Heart right ventricle (tissue), 16 donors: ENCODE measurements around the gene NUDT3. TPM values are rescaled to one million over a fixed set of nuclear protein-coding genes. Genes with fewer than 3 reads are reported as not detected.

Experiments used
- ATAC-seq, 8 donors: fragments of 200-7000 bp; cut with Tn5 transposase; one replicate each; pipeline ENCODE4 v1.9.1; 2020; ENCODE audit warnings: mild to moderate bottlenecking in 8 of 8, moderate library complexity in 8 of 8, moderate number of reproducible peaks in 1 of 8
- DNase-seq, 2 donors: peaks; one replicate each; pipeline ENCODE4 v3.0.0-alpha.2; 2020
- H3K27ac ChIP-seq, 10 donors: fragments of 200-600 bp; sonication (generic) in 2 of 10; one replicate each; pipeline versions ENCODE4 v1.5.0 to v1.8.0; 2020 to 2022; ENCODE audit warnings: mild to moderate bottlenecking in 3 of 10
- H3K27me3 ChIP-seq, 7 donors: fragments of 200-600 bp; one replicate each; pipeline ENCODE4 v1.8.0; 2021 to 2022; ENCODE audit warnings: mild to moderate bottlenecking in 2 of 7
- H3K36me3 ChIP-seq, 9 donors: fragments of 200-600 bp; sonication (generic) in 1 of 9; one replicate each; pipeline versions ENCODE4 v1.5.0 to v1.8.0; 2020 to 2022; ENCODE audit warnings: mild to moderate bottlenecking in 2 of 9
- H3K4me1 ChIP-seq, 9 donors: fragments of 200-600 bp; sonication (generic) in 1 of 9; one replicate each; pipeline versions ENCODE4 v1.5.0 to v1.8.0; 2020 to 2022; ENCODE audit warnings: mild to moderate bottlenecking in 4 of 9
- H3K4me3 ChIP-seq, 10 donors: fragments of 200-600 bp; sonication (generic) in 2 of 10; one replicate each; pipeline versions ENCODE4 v1.5.0 to v1.8.0; 2020 to 2022; ENCODE audit warnings: mild to moderate bottlenecking in 7 of 10, moderate library complexity in 2 of 10
- H3K9me3 ChIP-seq, 11 donors: fragments of 200-600 bp in 10 of 11; sonication (generic) in 2 of 11; one replicate each; pipeline versions ENCODE4 v1.5.0 to v1.8.0; 2013 to 2022; ENCODE audit warnings: mild to moderate bottlenecking in 2 of 11, control low read depth in 1 of 11, moderate library complexity in 1 of 11
- WGBS, 2 donors: extraction: QIAGEN DNeasy Blood & Tissue Kit; methylation state at CpG; one replicate each; pipeline ENCODE4 v1.1.7; 2013; ENCODE audit warnings: inconsistent platforms in 1 of 2; 5-methylcytosine and 5-hydroxymethylcytosine counted together
- intact Hi-C, 10 donors: fragments of 100-400 bp; cut with DNase I; formaldehyde crosslinking; loops; one replicate each; pipeline versions ENCODE4 v1.11.1 to v1.14.2; 2022
- polyA plus RNA-seq, 2 donors: library from polyadenylated mRNA; stranded (reverse); fragments of 200-250 nt; gene quantifications; one replicate each; pipeline ENCODE4 v1.2.3, GENCODE V29; 2013
- total RNA-seq, 10 donors: library from RNA; stranded (reverse); fragmentation: NEBNext Ultra II Directional in 3 of 10; extraction: Animal tissue kit (Norgen Biotek cat#: 25700) in 3 of 10; gene quantifications; one replicate each; pipeline versions ENCODE4 v1.2.1 to v1.2.4, GENCODE V29; 2021 to 2023
- TF ChIP-seq, protein P1 (sequence below), 9 donors: fragments of 200-600 bp; sonication (generic) in 2 of 9; IDR thresholded peaks; one replicate each; pipeline versions ENCODE4 v1.5.0 to v1.8.0; 2021 to 2022; ENCODE audit warnings: antibody characterized with exemption in 9 of 9, mild to moderate bottlenecking in 5 of 9, moderate library complexity in 1 of 9
- donor health status: Arrhythmogenic right ventricular cardiomyopathy.
- donor health status: ischemic (EF 13 %, LVEDD 7.1; RV severe dilation, severe dysfunction).
- donor health status: healthy with polysubstance abuse.
- donor health status: DM: no; HTN: yes; CAD: no.
- donor health status: DM: no; HTN: no; CAD: no.
- donor health status: ischemic (EF 25% LVEDD 6.9; RV normal size, moderate dysfunction).
- donor health status: ischemic (EF 25% LVEDD 5.7; RV mildly dilated, moderate dysfunction).
- donor health status: healthy.
- donor health status: DM: yes; HTN: yes; CAD: no.
- donor health status: Ischemic cardiomyopathy.
- donor health status: ischemic (EF 35%, LVEDD 5.7; RV mildly dilated, moderate dysfunction).
- donor health status: nonischemic (EF 11% LVEDD 7.7; RV severe dilation, severe dysfunction).
- donor health status: DM: yes; HTN: yes; CAD: no.
- donor health status: PGD.
- donor health status: ischemic (EF 29% LVEDD 5.4; RV normal size, mild dysfunction).
- donor health status: nonischemic (EF 23%, LVEDD 6.1; RV moderate dilation, normal function).

NUDT3 gene
- total and polyA plus RNA-seq, 12 donors: 9.3 to 67.1 (median 54.4) TPM

DNA sequence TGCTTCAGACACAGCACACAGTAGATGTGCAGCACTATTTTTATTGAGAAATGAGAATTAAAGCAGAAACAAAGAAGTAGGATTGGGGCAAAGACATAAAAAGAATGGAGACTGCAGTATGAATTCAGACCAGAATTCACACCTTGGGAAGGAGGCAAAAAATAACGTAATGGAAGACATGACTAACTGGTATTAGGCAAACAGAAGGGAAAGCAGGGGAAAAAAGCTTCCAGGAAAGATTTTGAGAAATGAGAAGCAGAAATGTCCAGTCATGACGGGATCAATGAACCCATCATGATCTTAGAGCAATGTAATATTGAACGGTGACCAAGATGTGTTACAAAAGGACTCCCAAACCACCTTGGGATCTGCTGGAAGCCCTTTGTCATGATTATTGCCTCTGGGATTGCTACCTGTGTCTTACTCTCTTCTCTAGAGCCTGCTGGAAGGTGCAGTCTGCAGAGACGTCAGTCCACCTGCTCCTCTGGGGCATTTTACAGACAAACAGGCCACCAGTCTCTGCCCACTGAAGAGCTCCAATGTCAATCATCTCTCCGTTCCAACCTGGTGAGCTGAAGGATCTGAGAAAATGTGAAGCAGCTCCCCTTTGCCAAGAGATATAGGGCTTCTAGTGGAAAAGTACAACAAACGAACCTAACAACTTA, 8.7 kb downstream of the NUDT3 start:
- intact Hi-C loops: loop anchor here in 1 of 10 donors (10.0 kb wide), 1 partner anchor 109 kb away; no protein-coding TSS in a partner anchor
- peaks cover 15 to 73% (median 49%) of the 10 kb centered on the region in 9 donors for H3K4me1 ChIP-seq
- peaks cover 0 to 9% (median 0%) of the 10 kb centered on the region in 9 donors for H3K36me3 ChIP-seq
- peak in 3 of 8 donors; percentile 7 to 47 (median 33) for ATAC-seq
- no peak for DNase-seq
- TF ChIP-seq, protein P1, sequence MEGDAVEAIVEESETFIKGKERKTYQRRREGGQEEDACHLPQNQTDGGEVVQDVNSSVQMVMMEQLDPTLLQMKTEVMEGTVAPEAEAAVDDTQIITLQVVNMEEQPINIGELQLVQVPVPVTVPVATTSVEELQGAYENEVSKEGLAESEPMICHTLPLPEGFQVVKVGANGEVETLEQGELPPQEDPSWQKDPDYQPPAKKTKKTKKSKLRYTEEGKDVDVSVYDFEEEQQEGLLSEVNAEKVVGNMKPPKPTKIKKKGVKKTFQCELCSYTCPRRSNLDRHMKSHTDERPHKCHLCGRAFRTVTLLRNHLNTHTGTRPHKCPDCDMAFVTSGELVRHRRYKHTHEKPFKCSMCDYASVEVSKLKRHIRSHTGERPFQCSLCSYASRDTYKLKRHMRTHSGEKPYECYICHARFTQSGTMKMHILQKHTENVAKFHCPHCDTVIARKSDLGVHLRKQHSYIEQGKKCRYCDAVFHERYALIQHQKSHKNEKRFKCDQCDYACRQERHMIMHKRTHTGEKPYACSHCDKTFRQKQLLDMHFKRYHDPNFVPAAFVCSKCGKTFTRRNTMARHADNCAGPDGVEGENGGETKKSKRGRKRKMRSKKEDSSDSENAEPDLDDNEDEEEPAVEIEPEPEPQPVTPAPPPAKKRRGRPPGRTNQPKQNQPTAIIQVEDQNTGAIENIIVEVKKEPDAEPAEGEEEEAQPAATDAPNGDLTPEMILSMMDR (IDR thresholded peaks at IDR 0.05): no peak
- no peak overlapping the region for H3K4me3 ChIP-seq
- H3K9me3 ChIP-seq: peaks cover 0 to under 1% (median 0%) of the 10 kb centered on the region in 11 donors
- 59 to 62% methylated on average over 6 of the region's 6 CpGs for WGBS, 2 donors
- peak overlapping the region in 7 of 10 donors; percentile 19 to 60 (median 31) for H3K27ac ChIP-seq
- no peaks in the 10 kb centered on the region for H3K27me3 ChIP-seq

DNA sequence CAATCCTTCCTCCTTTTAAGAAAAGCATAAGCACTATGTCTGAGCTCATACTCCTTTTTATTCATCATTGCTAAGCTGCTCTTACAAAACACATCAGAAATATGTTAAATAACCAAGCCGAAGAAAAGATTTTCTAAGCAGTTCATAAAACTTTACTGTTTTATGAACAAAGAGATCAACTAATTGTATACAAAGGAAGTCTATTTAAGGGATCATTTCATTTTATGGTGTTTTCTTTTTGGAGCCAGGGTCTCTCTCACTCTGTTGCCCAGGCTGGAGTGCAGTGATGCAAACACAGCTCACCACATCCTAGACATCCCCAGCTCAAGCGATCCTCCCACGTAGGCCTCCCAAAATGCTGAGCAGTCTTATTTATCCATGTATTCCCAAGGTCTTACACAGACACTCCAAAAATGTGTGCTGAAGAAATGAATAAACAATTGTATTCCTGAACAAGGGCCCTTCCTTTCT, 9.3 kb downstream of the NUDT3 start:
- TF ChIP-seq, protein P1 (IDR thresholded peaks at IDR 0.05): no peak
- DNase-seq (no peak), ATAC-seq (peak in 4 of 8 donors; percentile 22 to 41 (median 37))
- no peaks in the 10 kb centered on the region for H3K9me3 ChIP-seq
- peaks cover 12 to 67% (median 44%) of the 10 kb centered on the region in 9 donors for H3K4me1 ChIP-seq
- peaks cover 0 to 9% (median 0%) of the 10 kb centered on the region in 9 donors for H3K36me3 ChIP-seq
- WGBS, 2 donors: 57 to 60% methylated on average over 3 of the region's 3 CpGs
- intact Hi-C loops: loop anchor here in 1 of 10 donors (10.0 kb wide), 1 partner anchor 108 kb away; no protein-coding TSS in a partner anchor
- peak overlapping the region in 5 of 10 donors; percentile 19 to 60 (median 32) for H3K27ac ChIP-seq
- H3K4me3 ChIP-seq: no peak overlapping the region
- no peaks in the 10 kb centered on the region for H3K27me3 ChIP-seq

DNA sequence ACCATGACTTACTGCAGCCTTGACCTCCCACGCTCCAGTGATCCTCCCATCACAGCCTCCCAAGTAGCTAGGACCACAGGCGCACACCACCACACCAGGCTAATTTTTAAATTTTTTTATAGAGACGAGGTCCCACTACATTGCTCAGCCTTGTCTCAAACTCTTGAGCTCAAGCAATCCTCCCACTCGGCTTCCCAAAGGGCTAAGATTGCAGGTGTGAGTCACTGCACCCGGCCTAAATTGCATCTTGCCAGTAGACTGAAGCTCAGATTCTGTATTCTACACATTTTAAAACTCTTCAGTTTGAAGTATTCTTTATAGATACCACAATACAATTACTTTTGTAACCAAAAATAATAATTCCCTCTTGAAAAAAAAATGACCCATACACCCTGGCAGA, 11.4 kb downstream of the NUDT3 start:
- intact Hi-C loops: loop anchor here in 1 of 10 donors (10.0 kb wide), 1 partner anchor 106 kb away; no protein-coding TSS in a partner anchor
- Histone ChIP-seq H3K27ac (no peak overlapping the region), H3K9me3 (no peaks in the 10 kb centered on the region), H3K27me3 (no peaks in the 10 kb centered on the region), H3K36me3 (peaks cover 0 to 9% (median 0%) of the 10 kb centered on the region in 9 donors), H3K4me1 (peaks cover 8 to 51% (median 34%) of the 10 kb centered on the region in 9 donors), H3K4me3 (no peak overlapping the region)
- TF ChIP-seq, protein P1 (IDR thresholded peaks at IDR 0.05): no peak
- WGBS, 2 donors: 91 to 97% methylated on average over 5 of the region's 5 CpGs
- DNase-seq (no peak), ATAC-seq (no peak)

DNA sequence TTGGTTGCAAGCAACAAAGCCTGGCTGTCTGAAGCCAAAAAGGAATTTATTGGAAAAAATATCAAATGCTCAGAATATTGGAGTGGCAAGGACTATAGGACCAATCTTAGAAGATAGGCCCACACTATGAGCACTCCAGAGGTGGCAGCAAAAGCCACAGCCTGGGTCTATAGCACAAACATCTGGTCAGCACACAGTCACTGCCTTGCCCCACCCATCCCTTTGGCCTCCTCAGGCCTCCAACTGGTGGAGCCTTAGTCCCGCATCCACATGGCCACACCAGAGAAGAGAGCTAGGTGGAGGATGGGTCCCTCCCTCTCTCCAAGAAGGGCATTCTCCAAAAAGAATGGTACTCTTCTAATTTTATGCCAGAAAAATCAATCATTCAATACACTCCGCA, 14.0 kb downstream of the NUDT3 start:
- H3K27me3 ChIP-seq: no peaks in the 10 kb centered on the region
- peaks cover 0 to 9% (median 0%) of the 10 kb centered on the region in 9 donors for H3K36me3 ChIP-seq
- H3K4me1 ChIP-seq: peaks cover 0 to 40% (median 25%) of the 10 kb centered on the region in 9 donors
- ATAC-seq: peak in 3 of 8 donors; percentile 25 to 34 (median 32)
- intact Hi-C loops: no loop called here
- H3K9me3 ChIP-seq: no peaks in the 10 kb centered on the region
- TF ChIP-seq, protein P1 (IDR thresholded peaks at IDR 0.05): no peak
- no peak overlapping the region for H3K4me3 ChIP-seq
- WGBS, 2 donors: 100% methylated on average over 2 of the region's 2 CpGs
- no peak overlapping the region for H3K27ac ChIP-seq
- no peak for DNase-seq
